ENCODE results near the gene TRIM43B.
"Not testable (repeated sequence)": the region's sequence is repeated elsewhere in the genome, so short reads cannot be mapped to it uniquely, and the experiment has no call there.

TRIM43B gene

DNA sequence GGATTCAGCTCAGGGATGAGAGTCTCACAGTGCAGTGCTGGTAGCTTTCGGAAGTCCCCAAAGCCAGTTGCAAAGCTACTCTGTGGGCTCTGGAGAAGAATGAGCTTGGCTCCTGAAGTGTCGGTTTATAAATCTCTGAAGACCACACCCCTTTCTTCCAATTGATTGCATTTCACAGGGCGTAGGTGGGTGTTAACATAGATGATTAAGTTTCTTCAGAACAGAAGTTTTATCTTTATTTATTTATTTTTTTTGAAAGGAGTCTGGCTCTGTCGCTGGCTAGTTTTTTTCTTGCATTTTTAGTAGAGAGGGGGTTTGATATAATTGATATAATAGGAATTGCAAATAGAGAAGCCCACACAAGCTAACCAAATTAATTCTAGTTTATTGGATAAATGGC, at the start of gene TRIM43B:
Gene TRIM43B, minus strand, starts transcription at position 101 of the 400 bp plus-strand sequence. CDS start 2,040 bp downstream, outside the sequence.
- H3K9me3 Mint-ChIP-seq; H3K36me3 Mint-ChIP-seq (ENCODE audit: low read depth); H3K4me1 Mint-ChIP-seq (ENCODE audit: low read depth); H3K27ac Mint-ChIP-seq; intact Hi-C loops (cut with micrococcal nuclease); H3K4me3 Mint-ChIP-seq; H3K27me3 Mint-ChIP-seq: not testable (repeated sequence)

DNA sequence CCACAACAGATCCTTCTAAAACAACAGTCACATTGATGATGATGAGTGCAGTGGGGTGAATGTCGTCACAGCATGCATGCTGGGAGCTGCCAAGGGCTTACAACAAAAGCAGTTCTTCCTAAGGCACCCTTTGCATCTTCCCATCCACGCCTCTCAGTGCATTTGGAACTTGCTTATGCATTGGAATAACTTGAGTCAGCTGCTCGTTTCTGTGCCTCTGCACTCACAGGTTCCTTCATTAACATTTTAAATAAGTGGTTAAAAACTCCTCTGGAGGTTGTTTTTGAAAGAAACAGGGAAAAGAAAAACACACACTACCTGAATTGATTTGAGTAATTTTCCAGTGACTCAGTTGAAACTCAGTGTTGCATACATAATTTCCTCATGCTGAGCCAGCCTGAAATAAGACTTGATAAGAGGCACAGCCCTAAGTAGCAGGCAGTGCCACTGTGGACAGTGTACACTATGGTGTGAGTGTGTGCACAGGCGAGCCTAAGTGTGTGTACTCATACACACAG, 46.8 kb upstream of the TRIM43B start:
- Mint-ChIP-seq H3K27ac (no peak overlapping the region), H3K9me3 (no peaks in the 10 kb centered on the region)

DNA sequence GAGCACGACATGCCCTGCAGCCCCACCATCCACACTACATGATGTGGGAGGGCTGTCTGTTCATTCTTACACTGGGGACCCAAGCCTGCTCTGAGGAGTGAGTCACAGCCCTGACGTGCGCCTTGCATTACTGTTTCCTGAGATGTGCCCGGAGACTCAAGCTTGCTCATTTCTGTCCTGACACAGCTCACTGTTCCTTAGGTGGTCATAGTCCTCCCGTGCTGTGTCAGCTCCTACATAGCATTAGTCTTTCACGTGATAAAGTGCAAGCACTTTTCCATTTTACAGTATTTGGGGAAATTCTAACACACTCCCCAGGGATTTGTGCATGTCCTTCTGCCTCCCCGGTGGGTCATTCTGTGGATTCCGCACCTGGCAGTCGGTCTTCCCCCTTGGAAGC, 46.2 kb upstream of the TRIM43B start:
- peaks cover 14% of the 10 kb centered on the region for H3K4me1 Mint-ChIP-seq (ENCODE audit: low read depth)
- no peak overlapping the region for H3K4me3 Mint-ChIP-seq
- intact Hi-C loops (cut with micrococcal nuclease), result no loop called here
- no peaks in the 10 kb centered on the region for H3K36me3 Mint-ChIP-seq (ENCODE audit: low read depth)
- H3K9me3 Mint-ChIP-seq, result no peaks in the 10 kb centered on the region
- H3K27ac Mint-ChIP-seq, result no peak overlapping the region
- peaks cover 12% of the 10 kb centered on the region for H3K27me3 Mint-ChIP-seq

More for the DNA sequence above, 46.8 kb upstream of the TRIM43B start:
- H3K36me3 Mint-ChIP-seq (ENCODE audit: low read depth), result no peaks in the 10 kb centered on the region
- no peak overlapping the region for H3K4me3 Mint-ChIP-seq
- intact Hi-C loops (cut with micrococcal nuclease), result no loop called here
- H3K4me1 Mint-ChIP-seq (ENCODE audit: low read depth), result peaks cover 8% of the 10 kb centered on the region
- H3K27me3 Mint-ChIP-seq, result peaks cover 7% of the 10 kb centered on the region

DNA sequence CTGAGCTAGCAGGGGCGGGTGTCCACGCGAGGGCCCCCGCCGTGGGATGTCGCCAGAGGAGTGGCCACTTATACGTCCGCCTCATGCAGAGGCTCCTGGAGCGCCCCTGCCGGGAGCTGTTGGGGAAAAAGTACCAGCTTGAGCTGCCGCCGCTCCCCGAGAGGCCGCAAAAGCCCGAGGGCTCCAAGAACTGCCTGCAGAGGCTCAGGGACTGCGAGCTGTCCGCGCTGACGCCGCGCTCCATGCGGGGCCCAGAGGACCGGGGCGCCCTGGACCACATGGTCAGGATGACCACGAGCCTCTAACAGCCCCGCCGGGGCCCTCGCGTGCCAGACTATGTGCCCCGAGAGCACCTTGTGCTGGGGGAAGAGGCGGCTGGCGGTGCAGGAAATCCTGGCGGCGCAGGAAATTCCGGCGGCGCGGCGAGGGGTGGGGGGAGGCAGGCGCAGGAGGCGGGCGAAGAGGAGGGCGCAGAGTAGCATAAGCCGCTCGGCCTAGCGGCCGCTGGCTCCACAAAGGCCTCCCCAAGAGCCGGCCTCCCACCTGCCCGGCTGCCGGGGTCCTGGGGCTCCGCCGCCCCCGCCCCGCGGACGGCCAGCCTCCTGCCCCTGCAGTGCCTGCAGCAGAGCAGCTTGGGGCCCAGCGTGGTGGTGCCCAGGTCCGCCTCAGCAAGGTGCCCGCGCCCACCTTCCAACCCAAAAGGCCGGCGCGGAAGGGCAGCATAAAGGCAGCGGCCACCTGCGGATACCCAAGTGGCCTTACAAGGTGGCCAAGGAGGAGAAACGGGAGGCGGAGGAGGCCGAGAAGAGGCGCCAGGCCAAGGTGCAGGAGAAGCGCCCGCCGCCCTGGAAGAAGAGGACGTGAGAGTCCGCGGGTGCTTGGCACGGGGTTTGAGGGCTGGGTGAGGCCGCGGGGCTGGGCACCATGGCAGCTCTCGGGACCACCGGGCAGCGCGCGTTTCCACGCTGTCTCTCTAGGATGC, 42.1 kb upstream of the TRIM43B start:
- Mint-ChIP-seq H3K9me3 (no peaks in the 10 kb centered on the region), H3K36me3 (ENCODE audit: low read depth) (no peaks in the 10 kb centered on the region), H3K27me3 (peaks cover 17% of the 10 kb centered on the region), H3K4me1 (ENCODE audit: low read depth) (peaks cover 14% of the 10 kb centered on the region), H3K4me3 (peak overlapping the region; percentile 68), H3K27ac (no peak overlapping the region)
- intact Hi-C loops (cut with micrococcal nuclease), result no loop called here

DNA sequence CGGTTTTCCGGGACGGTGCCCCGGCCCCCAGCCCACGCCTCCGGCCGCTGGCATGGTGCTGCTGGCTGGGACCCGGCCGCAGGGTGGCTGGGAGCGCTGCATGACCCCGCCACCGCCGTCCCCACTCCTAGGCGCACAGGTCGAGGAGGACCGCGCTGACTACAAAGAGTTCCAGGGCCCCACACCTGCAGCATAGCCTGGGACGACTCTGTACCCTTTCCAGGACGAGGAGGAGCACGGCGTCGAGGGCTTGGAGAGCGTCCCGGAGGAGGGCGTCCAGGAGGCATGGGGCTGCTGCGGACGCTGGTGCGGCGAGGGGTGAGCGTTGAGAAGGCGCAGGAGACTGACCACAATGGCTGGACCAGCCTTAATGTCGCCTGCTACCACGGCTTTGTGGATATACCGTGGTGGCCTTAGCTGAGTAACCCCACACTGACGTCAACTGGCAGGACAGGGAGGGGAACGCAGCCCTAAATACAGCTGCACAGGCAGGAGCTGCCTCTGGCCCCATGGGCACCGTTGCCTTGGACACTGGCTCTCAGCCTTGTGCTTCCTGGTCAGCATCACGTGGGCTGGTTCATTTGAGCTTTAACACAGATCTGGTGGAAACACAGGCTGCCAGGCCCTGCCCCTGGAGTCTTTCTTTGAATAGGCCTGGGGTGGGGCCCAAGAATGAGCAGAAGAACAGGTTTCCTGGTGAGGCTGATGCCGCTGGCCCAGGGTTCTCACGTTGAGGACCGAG, 40.9 kb upstream of the TRIM43B start:
- H3K9me3 Mint-ChIP-seq, result no peaks in the 10 kb centered on the region
- peaks cover 14% of the 10 kb centered on the region for H3K4me1 Mint-ChIP-seq (ENCODE audit: low read depth)
- no peak overlapping the region for H3K27ac Mint-ChIP-seq
- H3K36me3 Mint-ChIP-seq (ENCODE audit: low read depth), result no peaks in the 10 kb centered on the region
- H3K27me3 Mint-ChIP-seq, result peaks cover 17% of the 10 kb centered on the region
- no peak overlapping the region for H3K4me3 Mint-ChIP-seq
- intact Hi-C loops (cut with micrococcal nuclease), result no loop called here

DNA sequence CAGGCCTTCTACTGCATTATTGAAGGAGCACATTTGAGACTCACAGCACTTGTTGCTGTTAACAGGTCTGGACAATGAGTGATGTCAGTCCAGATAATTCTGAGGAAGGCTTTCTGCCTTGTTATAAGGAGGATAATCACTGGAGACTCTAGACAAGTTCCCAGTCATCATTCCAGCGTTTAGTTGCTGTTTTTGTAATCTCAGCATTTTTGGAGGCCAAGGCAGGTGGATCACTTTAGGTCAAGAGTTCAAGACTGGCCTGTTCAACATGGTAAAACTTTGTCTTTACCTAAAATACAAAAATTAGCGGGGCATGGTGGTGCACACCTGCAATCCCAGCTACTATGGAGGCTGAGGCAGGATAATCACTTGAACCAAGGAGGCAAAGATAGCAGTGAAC, 39.6 kb upstream of the TRIM43B start:
- Mint-ChIP-seq H3K4me3 (no peak overlapping the region), H3K4me1 (ENCODE audit: low read depth) (peaks cover 14% of the 10 kb centered on the region), H3K9me3 (no peaks in the 10 kb centered on the region), H3K36me3 (ENCODE audit: low read depth) (no peaks in the 10 kb centered on the region), H3K27me3 (peaks cover 17% of the 10 kb centered on the region), H3K27ac (no peak overlapping the region)
- intact Hi-C loops (cut with micrococcal nuclease), result no loop called here

DNA sequence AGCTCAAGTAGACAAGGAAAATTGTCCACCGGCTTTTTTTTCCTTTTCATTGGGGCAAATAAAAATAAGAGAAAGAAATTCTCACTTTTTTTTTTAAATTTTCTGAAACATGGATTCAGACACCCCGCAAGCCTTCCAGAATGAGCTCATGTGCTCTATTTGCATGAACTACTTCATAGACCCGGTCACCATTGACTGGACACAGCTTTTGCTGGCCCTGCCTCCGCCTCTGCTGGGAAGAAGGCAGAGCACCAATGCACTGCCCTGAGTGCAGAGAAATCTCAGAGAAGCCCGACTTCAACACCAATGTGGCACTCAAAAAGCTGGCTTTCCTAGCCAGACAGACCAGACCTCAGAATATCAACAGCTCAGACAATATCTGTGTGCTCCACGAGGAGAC, 30.2 kb upstream of the TRIM43B start:
- Mint-ChIP-seq H3K4me3 (no peak overlapping the region), H3K27me3 (peaks cover 2% of the 10 kb centered on the region), H3K27ac (no peak overlapping the region), H3K4me1 (ENCODE audit: low read depth) (no peaks in the 10 kb centered on the region), H3K36me3 (ENCODE audit: low read depth) (no peaks in the 10 kb centered on the region), H3K9me3 (no peaks in the 10 kb centered on the region)
- intact Hi-C loops (cut with micrococcal nuclease), result no loop called here

DNA sequence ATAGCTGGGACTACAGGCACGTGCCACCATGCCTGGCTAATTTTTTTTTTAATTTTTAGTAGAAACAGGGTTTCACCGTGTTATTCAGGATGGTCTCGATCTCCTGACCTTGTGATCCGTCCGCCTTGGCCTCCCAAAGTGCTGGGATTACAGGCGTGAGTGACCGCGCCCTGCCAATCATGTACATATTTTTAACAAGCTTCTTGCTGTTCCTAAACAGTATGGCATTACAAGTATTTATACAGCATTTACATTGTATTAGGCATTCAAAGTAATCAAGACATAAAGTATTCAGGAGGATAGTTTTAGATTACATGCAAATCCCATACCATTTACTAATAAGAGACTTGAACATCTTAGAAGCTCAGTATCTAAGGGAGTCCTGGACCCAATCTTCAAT, 29.7 kb upstream of the TRIM43B start:
- H3K4me3 Mint-ChIP-seq; H3K9me3 Mint-ChIP-seq; H3K36me3 Mint-ChIP-seq (ENCODE audit: low read depth); intact Hi-C loops (cut with micrococcal nuclease); H3K27me3 Mint-ChIP-seq; H3K27ac Mint-ChIP-seq; H3K4me1 Mint-ChIP-seq (ENCODE audit: low read depth): not testable (repeated sequence)

DNA sequence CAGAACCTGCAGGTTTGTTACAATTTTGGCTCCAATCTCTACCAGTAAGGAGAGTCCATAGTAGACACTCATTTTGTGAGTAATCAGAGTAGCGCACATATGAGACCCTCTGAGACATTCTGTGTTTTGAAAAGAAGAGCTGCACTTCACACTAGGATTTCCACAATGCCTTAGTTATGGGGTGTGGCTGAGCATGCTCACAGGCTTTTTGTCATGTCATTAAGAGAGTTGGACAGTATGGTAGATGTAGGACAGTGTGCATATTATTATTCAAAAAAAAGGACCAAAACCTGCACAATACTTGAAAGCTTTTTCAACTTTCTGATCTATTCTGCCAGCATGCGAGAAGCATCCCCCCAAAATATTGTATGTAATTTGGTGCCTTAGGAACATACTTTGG, 24.9 kb upstream of the TRIM43B start:
- H3K9me3 Mint-ChIP-seq, result no peaks in the 10 kb centered on the region
- H3K4me3 Mint-ChIP-seq, result no peak overlapping the region
- no peaks in the 10 kb centered on the region for H3K27me3 Mint-ChIP-seq
- no peaks in the 10 kb centered on the region for H3K4me1 Mint-ChIP-seq (ENCODE audit: low read depth)
- intact Hi-C loops (cut with micrococcal nuclease), result no loop called here
- H3K27ac Mint-ChIP-seq, result no peak overlapping the region
- no peaks in the 10 kb centered on the region for H3K36me3 Mint-ChIP-seq (ENCODE audit: low read depth)

DNA sequence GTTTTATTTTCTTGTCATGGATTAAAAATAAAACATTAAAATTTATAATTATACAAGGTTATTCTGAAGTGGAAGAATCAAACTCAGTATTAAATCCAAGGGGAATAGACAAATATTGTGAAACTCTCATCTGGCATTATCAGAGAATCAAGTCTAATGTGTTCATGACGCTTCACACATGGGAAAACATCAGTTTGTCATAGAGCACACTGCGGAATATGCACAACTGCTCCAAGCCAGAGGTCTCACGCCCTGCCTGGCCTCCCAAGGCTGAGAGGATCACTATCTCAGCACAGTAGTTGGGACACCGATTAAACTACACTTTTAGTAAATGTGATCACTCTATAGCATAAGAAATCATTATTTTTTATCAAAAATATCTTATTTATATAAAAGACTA, 20.7 kb upstream of the TRIM43B start:
- H3K27me3 Mint-ChIP-seq, result no peaks in the 10 kb centered on the region
- no peak overlapping the region for H3K27ac Mint-ChIP-seq
- H3K9me3 Mint-ChIP-seq, result no peaks in the 10 kb centered on the region

DNA sequence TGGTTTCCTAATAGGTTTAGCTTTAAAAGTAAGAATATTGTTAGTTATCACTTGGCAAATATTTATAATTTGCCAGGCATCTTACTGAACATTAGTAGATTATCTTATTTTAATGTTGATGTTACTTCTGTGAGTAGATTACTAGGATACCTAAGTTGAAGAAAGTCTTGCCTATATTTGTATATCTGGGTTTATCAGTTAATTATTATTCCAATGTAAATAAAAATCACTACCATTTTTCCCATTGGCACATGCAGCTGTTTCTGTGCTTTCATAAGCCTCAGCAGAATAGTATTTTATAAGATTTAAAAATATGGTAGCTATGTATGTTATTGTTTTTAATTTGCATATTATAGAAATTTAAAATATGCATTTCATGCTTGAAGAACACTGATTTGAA, 16.3 kb upstream of the TRIM43B start:
- H3K9me3 Mint-ChIP-seq, result no peaks in the 10 kb centered on the region
- no peak overlapping the region for H3K27ac Mint-ChIP-seq
- no peaks in the 10 kb centered on the region for H3K36me3 Mint-ChIP-seq (ENCODE audit: low read depth)
- H3K4me1 Mint-ChIP-seq (ENCODE audit: low read depth), result no peaks in the 10 kb centered on the region
- intact Hi-C loops (cut with micrococcal nuclease), result no loop called here
- H3K4me3 Mint-ChIP-seq, result no peak overlapping the region
- no peaks in the 10 kb centered on the region for H3K27me3 Mint-ChIP-seq

More for the DNA sequence above, 20.7 kb upstream of the TRIM43B start:
- intact Hi-C loops (cut with micrococcal nuclease), result no loop called here
- no peaks in the 10 kb centered on the region for H3K4me1 Mint-ChIP-seq (ENCODE audit: low read depth)
- H3K36me3 Mint-ChIP-seq (ENCODE audit: low read depth), result no peaks in the 10 kb centered on the region
- H3K4me3 Mint-ChIP-seq, result no peak overlapping the region

DNA sequence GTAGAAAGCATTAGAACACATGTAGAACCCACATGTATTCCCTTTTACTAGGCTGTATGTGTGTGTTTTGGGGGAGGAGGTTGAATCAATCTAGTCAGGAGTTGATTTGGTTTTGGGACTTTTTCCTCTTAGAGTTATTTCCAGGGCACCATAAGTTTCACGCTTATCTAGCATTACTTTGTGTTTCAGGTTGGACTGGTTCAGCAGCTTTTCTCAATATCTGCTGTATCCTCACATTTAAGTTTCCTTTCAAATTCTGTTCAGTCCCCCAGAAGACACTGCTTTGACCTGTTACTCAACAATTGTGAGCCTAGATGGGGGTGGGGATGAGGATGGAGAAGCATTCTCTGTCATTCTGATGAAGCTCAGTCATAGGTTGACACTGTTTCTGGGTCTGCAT, 7.5 kb upstream of the TRIM43B start:
- H3K4me1 Mint-ChIP-seq (ENCODE audit: low read depth); intact Hi-C loops (cut with micrococcal nuclease); H3K9me3 Mint-ChIP-seq; H3K36me3 Mint-ChIP-seq (ENCODE audit: low read depth); H3K4me3 Mint-ChIP-seq; H3K27me3 Mint-ChIP-seq; H3K27ac Mint-ChIP-seq: not testable (repeated sequence)

DNA sequence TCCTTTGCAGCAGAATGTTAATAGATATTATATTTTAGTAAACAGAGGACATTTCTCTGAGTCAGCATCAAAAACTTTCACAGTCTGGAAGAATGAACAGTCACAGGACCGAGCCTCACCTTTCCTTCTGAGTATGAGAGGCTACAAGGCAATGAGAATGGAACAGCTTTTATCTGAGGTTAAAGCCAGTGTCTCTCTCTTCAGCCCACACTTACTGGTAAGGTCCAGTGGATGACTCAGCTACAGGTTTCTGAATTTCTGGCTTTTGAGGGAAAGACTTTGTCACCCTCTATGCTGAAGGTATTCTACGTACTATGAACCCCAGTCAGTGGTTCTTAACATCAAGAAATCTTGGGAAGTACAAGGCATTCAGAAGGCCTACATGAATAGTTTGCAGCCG, 9.5 kb downstream of the TRIM43B start:
- intact Hi-C loops (cut with micrococcal nuclease); H3K9me3 Mint-ChIP-seq; H3K27ac Mint-ChIP-seq; H3K36me3 Mint-ChIP-seq (ENCODE audit: low read depth); H3K27me3 Mint-ChIP-seq; H3K4me1 Mint-ChIP-seq (ENCODE audit: low read depth); H3K4me3 Mint-ChIP-seq: not testable (repeated sequence)

DNA sequence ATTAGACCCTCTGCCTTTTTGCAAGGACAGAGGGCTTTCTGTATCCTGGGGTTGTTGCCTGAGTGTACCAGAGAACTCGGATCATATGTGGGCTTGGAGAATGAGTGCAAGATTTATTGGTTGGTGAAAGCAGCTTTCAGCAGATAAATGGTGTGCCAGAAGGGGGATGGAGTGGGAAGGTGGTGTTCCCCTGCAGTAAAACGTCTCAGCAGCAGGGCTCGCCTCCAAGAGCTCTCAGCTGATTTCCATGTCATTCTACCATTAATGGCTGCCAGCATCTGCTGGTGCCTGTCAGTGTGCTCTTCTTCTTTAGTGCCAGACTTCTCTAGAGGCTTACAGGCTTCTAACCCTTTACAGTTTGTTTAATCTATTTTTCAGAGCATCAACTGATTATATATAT, 16.6 kb downstream of the TRIM43B start:
- H3K27me3 Mint-ChIP-seq; H3K27ac Mint-ChIP-seq; intact Hi-C loops (cut with micrococcal nuclease); H3K4me1 Mint-ChIP-seq (ENCODE audit: low read depth); H3K36me3 Mint-ChIP-seq (ENCODE audit: low read depth); H3K9me3 Mint-ChIP-seq; H3K4me3 Mint-ChIP-seq: not testable (repeated sequence)

Measured in dendritic cell treated with granulocyte-macrophage colony-stimulating factor and Interleukin-4, amounts not matched to agents 40 ng/mL and 50 ng/mL, for 4 days (primary cell).